ENCODE data around the gene TMEM250.
A peak's percentile ranks its signal among the peaks of the same experiment; 100 is the strongest.
"Not testable (repeated sequence)": the region's sequence is repeated elsewhere in the genome, so short reads cannot be mapped to it uniquely, and the experiment has no call there.

TMEM250 gene

GRCh38 chr9:136118320-136119060, at the start of gene TMEM250:
TMEM250 (minus strand) TSS chr9:136118875; CDS start chr9:136116900, 1,975 bp downstream.
- DNase-seq, result peak; percentile 98

GRCh38 chr9:136163248-136163850, 44.7 kb upstream of the TMEM250 start:
- no peak for DNase-seq

- DNase-seq, result no peak
Observed at GRCh38 chr9:136160995-136161610, 42.4 kb upstream of the TMEM250 start.

GRCh38 chr9:136160381-136160841, 41.7 kb upstream of the TMEM250 start:
- peak; percentile 53 for DNase-seq

GRCh38 chr9:136159851-136160250, 41.2 kb upstream of the TMEM250 start:
- DNase-seq, result no peak

- no peak for DNase-seq
Observed at GRCh38 chr9:136157477-136158265, 39.0 kb upstream of the TMEM250 start.

- DNase-seq, result no peak
Observed at GRCh38 chr9:136156209-136157120, 37.8 kb upstream of the TMEM250 start.

GRCh38 chr9:136155576-136155975, 36.9 kb upstream of the TMEM250 start:
- DNase-seq, result no peak

- DNase-seq, result no peak
Observed at GRCh38 chr9:136154943-136155342, 36.3 kb upstream of the TMEM250 start.

- DNase-seq, result no peak
Observed at GRCh38 chr9:136153381-136154065, 34.8 kb upstream of the TMEM250 start.

GRCh38 chr9:136152931-136153330, 34.3 kb upstream of the TMEM250 start:
- no peak for DNase-seq

- no peak for DNase-seq
Observed at GRCh38 chr9:136152543-136152866, 33.8 kb upstream of the TMEM250 start.

- no peak for DNase-seq
Observed at GRCh38 chr9:136151848-136152542, 33.3 kb upstream of the TMEM250 start.

- no peak for DNase-seq
Observed at GRCh38 chr9:136151214-136151804, 32.6 kb upstream of the TMEM250 start.

GRCh38 chr9:136150664-136151213, 32.1 kb upstream of the TMEM250 start:
- not testable (repeated sequence) for DNase-seq

- DNase-seq, result no peak
Observed at GRCh38 chr9:136149853-136150252, 31.2 kb upstream of the TMEM250 start.

GRCh38 chr9:136149337-136149736, 30.7 kb upstream of the TMEM250 start:
- no peak for DNase-seq

GRCh38 chr9:136148766-136149165, 30.1 kb upstream of the TMEM250 start:
- DNase-seq, result no peak

- DNase-seq, result peak; percentile 92
Observed at GRCh38 chr9:136147890-136148714, 29.4 kb upstream of the TMEM250 start.
